GM23338 (cell line): Measurements from ENCODE around the gene MED27. TPM values are rescaled to one million over a fixed set of nuclear protein-coding genes. Genes with fewer than 3 reads are reported as not detected.

Source experiments
- ATAC-seq: fragments of 200-7000 bp; cut with Tn5 transposase; 3 replicates; pipeline ENCODE4 v1.9.1; 2020
- DNase-seq: peaks from one replicate; pipeline ENCODE4 v3.0.0-alpha.2; 2015; ENCODE audit warnings: low spot score
- H2AFZ ChIP-seq: fragments of 200-600 bp; sonication (generic); 2 replicates; pipeline ENCODE4 v1.8.0; 2016; ENCODE audit warnings: antibody characterized with exemption, mild to moderate bottlenecking, moderate library complexity
- H3F3A ChIP-seq: fragments of 200-600 bp; sonication (generic); replicated peaks from 2 replicates; pipeline ENCODE4 v1.8.0; 2017; ENCODE audit warnings: antibody characterized with exemption, mixed run types, low read depth
- H3K27ac ChIP-seq: fragments of 200-600 bp; sonication (generic); 2 replicates; pipeline ENCODE4 v1.6.1; 2016; ENCODE audit warnings: low read depth
- H3K27me3 ChIP-seq: fragments of 200-600 bp; sonication (generic); 2 replicates; pipeline ENCODE4 v1.8.0; 2016; ENCODE audit warnings: mild to moderate bottlenecking, mixed run types, moderate library complexity; ENCODE audit not compliant: insufficient read depth
- H3K36me3 ChIP-seq: fragments of 200-600 bp; sonication (generic); 2 replicates; pipeline ENCODE4 v1.8.0; 2016; ENCODE audit warnings: mild to moderate bottlenecking; ENCODE audit not compliant: insufficient read depth
- H3K4me1 ChIP-seq: fragments of 200-600 bp; sonication (generic); 2 replicates; pipeline ENCODE4 v1.8.0; 2016; ENCODE audit warnings: mild to moderate bottlenecking, moderate library complexity; ENCODE audit not compliant: insufficient read depth
- H3K4me2 ChIP-seq: fragments of 200-600 bp; sonication (generic); 2 replicates; pipeline ENCODE4 v1.7.1; 2017; ENCODE audit warnings: mixed run types
- H3K4me3 ChIP-seq: fragments of 200-600 bp; sonication (generic); 2 replicates; pipeline ENCODE4 v1.6.1; 2016; ENCODE audit warnings: mixed run types
- H3K79me2 ChIP-seq: fragments of 200-600 bp; sonication (generic); replicated peaks from 2 replicates; pipeline ENCODE4 v1.8.0; 2017; ENCODE audit warnings: mild to moderate bottlenecking; ENCODE audit not compliant: insufficient read depth
- H3K9me2 ChIP-seq: fragments of 200-600 bp; sonication (generic); 2 replicates; pipeline ENCODE4 v1.8.0; 2017; ENCODE audit not compliant: insufficient read depth
- H4K20me1 ChIP-seq: fragments of 200-600 bp; sonication (generic); replicated peaks from 2 replicates; pipeline ENCODE4 v1.8.0; 2017; ENCODE audit warnings: mild to moderate bottlenecking; ENCODE audit not compliant: insufficient read depth
- H3K27ac Mint-ChIP-seq: 2 replicates; pipeline ENCODE4 v1.8.0; 2020; ENCODE audit warnings: inconsistent platforms, mild to moderate bottlenecking, moderate library complexity, mixed read lengths
- H3K27me3 Mint-ChIP-seq: 3 replicates; pipeline ENCODE4 v1.8.0; 2022; ENCODE audit warnings: low read depth, mild to moderate bottlenecking, moderate library complexity, mixed read lengths, inconsistent platforms; ENCODE audit not compliant: insufficient read depth, poor library complexity
- H3K36me3 Mint-ChIP-seq: 3 replicates; pipeline ENCODE4 v1.8.0; 2021; ENCODE audit warnings: low read depth, mild to moderate bottlenecking, inconsistent platforms, moderate library complexity, mixed read lengths
- H3K4me1 Mint-ChIP-seq: 3 replicates; pipeline ENCODE4 v1.8.0; 2020; ENCODE audit warnings: mild to moderate bottlenecking, inconsistent platforms, mixed read lengths
- H3K4me3 Mint-ChIP-seq: 3 replicates; pipeline ENCODE4 v1.8.0; 2021; ENCODE audit warnings: moderate library complexity, mild to moderate bottlenecking, inconsistent platforms, mixed read lengths
- H3K9me3 Mint-ChIP-seq: 3 replicates; pipeline ENCODE4 v1.8.0; 2020; ENCODE audit warnings: moderate library complexity, mild to moderate bottlenecking, inconsistent platforms, mixed read lengths
- CREB1 ChIP-seq: fragments of 250-450 bp; sonication (Bioruptor Pico); IDR thresholded peaks from 2 replicates; pipeline ENCODE4 v1.5.0; 2020; ENCODE audit warnings: low read depth, mild to moderate bottlenecking, moderate library complexity
- EZH2phosphoT487 ChIP-seq: fragments of 200-600 bp; sonication (generic); IDR thresholded peaks from one replicate; pipeline ENCODE4 v1.8.1; 2018; ENCODE audit warnings: antibody characterized with exemption; ENCODE audit not compliant: unreplicated experiment
- JUNB ChIP-seq: IDR thresholded peaks from one replicate; pipeline ENCODE4 v1.6.1; 2016; ENCODE audit warnings: antibody characterized with exemption; ENCODE audit not compliant: unreplicated experiment
- NANOG ChIP-seq: IDR thresholded peaks from 2 replicates; pipeline ENCODE4 v1.6.1; 2016; ENCODE audit warnings: antibody characterized with exemption, borderline replicate concordance
- POLR2AphosphoS5 ChIP-seq: IDR thresholded peaks from 2 replicates; pipeline ENCODE4 v1.6.1; 2016; ENCODE audit warnings: antibody characterized with exemption, low read depth
- STAT1 ChIP-seq: IDR thresholded peaks from one replicate; pipeline ENCODE4 v1.6.1; 2016; ENCODE audit warnings: antibody characterized with exemption; ENCODE audit not compliant: unreplicated experiment
- ZNF114 ChIP-seq: fragments of 250-450 bp; sonication (Bioruptor Pico); IDR thresholded peaks from 2 replicates; pipeline ENCODE4 v1.5.0; 2020; ENCODE audit warnings: mild to moderate bottlenecking, moderate library complexity
- polyA plus RNA-seq: library from polyadenylated mRNA; unstranded; fragments of >200 nt; fragmentation: Nextera tagmentation; extraction: Ambion mirVana; gene quantifications from 2 replicates; pipeline ENCODE4 v1.2.1, GENCODE V29; 2016
- total RNA-seq: library from RNA; depleted of rRNA; stranded (reverse); fragments of >200 nt; shearing (Covaris generic); gene quantifications from 2 replicates; pipeline ENCODE4 v1.2.3, GENCODE V29; 2014
- TF ChIP-seq, protein P1 (sequence below): fragments of 250-450 bp; sonication (Bioruptor Pico); IDR thresholded peaks from 2 replicates; pipeline ENCODE4 v1.5.0; 2020; ENCODE audit warnings: mild to moderate bottlenecking, moderate library complexity
- TF ChIP-seq, protein P2 (sequence below): IDR thresholded peaks from 2 replicates; pipeline ENCODE4 v1.6.1; 2016; ENCODE audit warnings: antibody characterized with exemption
- TF ChIP-seq, protein P3 (sequence below), 2 experiments: fragments of 200-600 bp in 1 of 2; sonication (generic) in 1 of 2; conservative IDR thresholded peaks; 2 replicates each; pipeline versions ENCODE4 v1.5.1 to v1.6.1; 2016 to 2017; ENCODE audit warnings: antibody characterized with exemption in 2 of 2, low read depth in 2 of 2, mild to moderate bottlenecking in 2 of 2, moderate library complexity in 1 of 2

Gene MED27
- total and polyA plus RNA-seq, 2 experiments from 2014 or later, result 30.6 to 35.0 TPM

DNA sequence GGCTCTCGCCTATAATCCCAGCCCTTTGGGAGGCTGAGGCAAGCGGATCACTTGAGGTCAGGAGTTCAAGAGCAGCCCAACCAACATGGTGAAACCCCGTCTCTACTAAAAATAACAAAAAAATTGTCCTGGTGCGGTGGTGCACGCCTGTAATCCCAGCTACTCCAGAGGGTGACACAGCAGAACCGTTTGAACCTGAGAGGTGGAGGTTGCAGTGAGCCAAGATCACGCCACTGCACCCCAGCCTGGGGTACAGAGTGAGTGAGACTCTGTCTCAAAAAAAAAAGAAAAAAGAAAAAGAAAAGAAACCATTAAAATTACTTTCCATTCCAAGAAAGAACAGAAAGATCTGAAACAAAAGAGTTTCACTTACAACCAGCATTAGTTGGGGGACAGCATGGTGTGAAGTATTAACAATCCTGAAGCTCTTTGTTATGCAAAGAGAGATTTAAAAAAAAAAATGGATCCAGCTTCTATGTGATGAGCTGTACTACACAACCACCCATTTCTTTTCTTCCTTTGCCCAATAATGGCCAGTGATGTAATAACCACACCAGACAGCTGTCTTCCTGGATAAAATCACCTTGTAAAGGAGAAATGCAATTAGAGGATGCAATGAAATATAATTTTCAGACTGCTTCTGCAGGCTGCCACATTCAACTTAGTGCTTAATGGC is 76.9 kb downstream of the MED27 start (continued):
- TF ChIP-seq, protein P1, sequence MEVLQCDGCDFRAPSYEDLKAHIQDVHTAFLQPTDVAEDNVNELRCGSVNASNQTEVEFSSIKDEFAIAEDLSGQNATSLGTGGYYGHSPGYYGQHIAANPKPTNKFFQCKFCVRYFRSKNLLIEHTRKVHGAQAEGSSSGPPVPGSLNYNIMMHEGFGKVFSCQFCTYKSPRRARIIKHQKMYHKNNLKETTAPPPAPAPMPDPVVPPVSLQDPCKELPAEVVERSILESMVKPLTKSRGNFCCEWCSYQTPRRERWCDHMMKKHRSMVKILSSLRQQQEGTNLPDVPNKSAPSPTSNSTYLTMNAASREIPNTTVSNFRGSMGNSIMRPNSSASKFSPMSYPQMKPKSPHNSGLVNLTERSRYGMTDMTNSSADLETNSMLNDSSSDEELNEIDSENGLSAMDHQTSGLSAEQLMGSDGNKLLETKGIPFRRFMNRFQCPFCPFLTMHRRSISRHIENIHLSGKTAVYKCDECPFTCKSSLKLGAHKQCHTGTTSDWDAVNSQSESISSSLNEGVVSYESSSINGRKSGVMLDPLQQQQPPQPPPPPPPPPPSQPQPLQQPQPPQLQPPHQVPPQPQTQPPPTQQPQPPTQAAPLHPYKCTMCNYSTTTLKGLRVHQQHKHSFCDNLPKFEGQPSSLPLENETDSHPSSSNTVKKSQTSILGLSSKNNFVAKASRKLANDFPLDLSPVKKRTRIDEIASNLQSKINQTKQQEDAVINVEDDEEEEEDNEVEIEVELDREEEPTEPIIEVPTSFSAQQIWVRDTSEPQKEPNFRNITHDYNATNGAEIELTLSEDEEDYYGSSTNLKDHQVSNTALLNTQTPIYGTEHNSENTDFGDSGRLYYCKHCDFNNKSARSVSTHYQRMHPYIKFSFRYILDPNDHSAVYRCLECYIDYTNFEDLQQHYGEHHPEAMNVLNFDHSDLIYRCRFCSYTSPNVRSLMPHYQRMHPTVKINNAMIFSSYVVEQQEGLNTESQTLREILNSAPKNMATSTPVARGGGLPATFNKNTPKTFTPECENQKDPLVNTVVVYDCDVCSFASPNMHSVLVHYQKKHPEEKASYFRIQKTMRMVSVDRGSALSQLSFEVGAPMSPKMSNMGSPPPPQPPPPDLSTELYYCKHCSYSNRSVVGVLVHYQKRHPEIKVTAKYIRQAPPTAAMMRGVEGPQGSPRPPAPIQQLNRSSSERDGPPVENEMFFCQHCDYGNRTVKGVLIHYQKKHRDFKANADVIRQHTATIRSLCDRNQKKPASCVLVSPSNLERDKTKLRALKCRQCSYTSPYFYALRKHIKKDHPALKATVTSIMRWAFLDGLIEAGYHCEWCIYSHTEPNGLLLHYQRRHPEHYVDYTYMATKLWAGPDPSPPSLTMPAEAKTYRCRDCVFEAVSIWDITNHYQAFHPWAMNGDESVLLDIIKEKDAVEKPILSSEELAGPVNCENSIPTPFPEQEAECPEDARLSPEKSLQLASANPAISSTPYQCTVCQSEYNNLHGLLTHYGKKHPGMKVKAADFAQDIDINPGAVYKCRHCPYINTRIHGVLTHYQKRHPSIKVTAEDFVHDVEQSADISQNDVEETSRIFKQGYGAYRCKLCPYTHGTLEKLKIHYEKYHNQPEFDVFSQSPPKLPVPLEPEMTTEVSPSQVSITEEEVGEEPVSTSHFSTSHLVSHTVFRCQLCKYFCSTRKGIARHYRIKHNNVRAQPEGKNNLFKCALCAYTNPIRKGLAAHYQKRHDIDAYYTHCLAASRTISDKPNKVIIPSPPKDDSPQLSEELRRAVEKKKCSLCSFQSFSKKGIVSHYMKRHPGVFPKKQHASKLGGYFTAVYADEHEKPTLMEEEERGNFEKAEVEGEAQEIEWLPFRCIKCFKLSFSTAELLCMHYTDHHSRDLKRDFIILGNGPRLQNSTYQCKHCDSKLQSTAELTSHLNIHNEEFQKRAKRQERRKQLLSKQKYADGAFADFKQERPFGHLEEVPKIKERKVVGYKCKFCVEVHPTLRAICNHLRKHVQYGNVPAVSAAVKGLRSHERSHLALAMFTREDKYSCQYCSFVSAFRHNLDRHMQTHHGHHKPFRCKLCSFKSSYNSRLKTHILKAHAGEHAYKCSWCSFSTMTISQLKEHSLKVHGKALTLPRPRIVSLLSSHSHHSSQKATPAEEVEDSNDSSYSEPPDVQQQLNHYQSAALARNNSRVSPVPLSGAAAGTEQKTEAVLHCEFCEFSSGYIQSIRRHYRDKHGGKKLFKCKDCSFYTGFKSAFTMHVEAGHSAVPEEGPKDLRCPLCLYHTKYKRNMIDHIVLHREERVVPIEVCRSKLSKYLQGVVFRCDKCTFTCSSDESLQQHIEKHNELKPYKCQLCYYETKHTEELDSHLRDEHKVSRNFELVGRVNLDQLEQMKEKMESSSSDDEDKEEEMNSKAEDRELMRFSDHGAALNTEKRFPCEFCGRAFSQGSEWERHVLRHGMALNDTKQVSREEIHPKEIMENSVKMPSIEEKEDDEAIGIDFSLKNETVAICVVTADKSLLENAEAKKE (CRISPR knock-in tag), result no peak

DNA sequence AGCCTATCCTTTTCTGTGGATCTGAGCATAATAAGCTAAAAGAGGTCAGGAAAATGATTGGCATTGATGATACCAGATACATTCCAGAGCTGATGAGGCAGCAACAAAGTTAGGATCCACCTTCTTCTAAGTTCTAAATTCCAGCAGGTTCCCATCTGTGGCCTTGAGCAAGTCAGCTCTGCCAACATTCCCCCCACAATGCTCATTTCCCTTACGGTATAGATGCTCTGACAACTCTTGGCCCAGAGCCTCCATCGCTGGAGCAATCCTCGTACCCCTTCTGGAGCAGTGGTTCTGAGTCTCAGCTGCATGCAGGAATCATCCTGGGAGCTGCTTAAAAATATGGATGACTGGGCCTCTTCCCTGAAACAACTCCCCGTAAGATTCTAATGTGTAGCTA is 78.1 kb downstream of the MED27 start:
- no peak for TF ChIP-seq ZNF114 (CRISPR knock-in tag)
- no peak for TF ChIP-seq STAT1
- TF ChIP-seq, protein P2, sequence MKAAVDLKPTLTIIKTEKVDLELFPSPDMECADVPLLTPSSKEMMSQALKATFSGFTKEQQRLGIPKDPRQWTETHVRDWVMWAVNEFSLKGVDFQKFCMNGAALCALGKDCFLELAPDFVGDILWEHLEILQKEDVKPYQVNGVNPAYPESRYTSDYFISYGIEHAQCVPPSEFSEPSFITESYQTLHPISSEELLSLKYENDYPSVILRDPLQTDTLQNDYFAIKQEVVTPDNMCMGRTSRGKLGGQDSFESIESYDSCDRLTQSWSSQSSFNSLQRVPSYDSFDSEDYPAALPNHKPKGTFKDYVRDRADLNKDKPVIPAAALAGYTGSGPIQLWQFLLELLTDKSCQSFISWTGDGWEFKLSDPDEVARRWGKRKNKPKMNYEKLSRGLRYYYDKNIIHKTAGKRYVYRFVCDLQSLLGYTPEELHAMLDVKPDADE, result no peak
- TF ChIP-seq, protein P3, sequence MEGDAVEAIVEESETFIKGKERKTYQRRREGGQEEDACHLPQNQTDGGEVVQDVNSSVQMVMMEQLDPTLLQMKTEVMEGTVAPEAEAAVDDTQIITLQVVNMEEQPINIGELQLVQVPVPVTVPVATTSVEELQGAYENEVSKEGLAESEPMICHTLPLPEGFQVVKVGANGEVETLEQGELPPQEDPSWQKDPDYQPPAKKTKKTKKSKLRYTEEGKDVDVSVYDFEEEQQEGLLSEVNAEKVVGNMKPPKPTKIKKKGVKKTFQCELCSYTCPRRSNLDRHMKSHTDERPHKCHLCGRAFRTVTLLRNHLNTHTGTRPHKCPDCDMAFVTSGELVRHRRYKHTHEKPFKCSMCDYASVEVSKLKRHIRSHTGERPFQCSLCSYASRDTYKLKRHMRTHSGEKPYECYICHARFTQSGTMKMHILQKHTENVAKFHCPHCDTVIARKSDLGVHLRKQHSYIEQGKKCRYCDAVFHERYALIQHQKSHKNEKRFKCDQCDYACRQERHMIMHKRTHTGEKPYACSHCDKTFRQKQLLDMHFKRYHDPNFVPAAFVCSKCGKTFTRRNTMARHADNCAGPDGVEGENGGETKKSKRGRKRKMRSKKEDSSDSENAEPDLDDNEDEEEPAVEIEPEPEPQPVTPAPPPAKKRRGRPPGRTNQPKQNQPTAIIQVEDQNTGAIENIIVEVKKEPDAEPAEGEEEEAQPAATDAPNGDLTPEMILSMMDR (conservative IDR thresholded peaks at IDR 0.05; ENCODE audit: low read depth in 2 of 2), result no peak
- no peak for TF ChIP-seq CREB1 (CRISPR knock-in tag)
- no peak for TF ChIP-seq NANOG
- TF ChIP-seq EZH2phosphoT487, result no peak
- TF ChIP-seq POLR2AphosphoS5, result no peak
- no peak for TF ChIP-seq JUNB
- peak overlapping the region; percentile 58 for H3K27ac Mint-ChIP-seq

More for the DNA sequence above, 78.1 kb downstream of the MED27 start:
- H3K36me3 ChIP-seq, result no peaks in the 10 kb centered on the region
- no peak overlapping the region for H3K4me2 ChIP-seq
- H3K27me3 ChIP-seq, result no peaks in the 10 kb centered on the region
- no peak for DNase-seq
- no peak overlapping the region for H3K27ac ChIP-seq
- no peak overlapping the region for H3K4me3 ChIP-seq
- H3K79me2 ChIP-seq, result peaks cover 20% of the 10 kb centered on the region; the same call in 1 of the 2 replicates
- H3K4me3 Mint-ChIP-seq, result no peak overlapping the region
- H3K27me3 Mint-ChIP-seq, result no peaks in the 10 kb centered on the region
- H3K36me3 Mint-ChIP-seq, result peaks cover 8% of the 10 kb centered on the region; the same call in 2 of the 3 replicates
- H3K9me3 Mint-ChIP-seq, result no peaks in the 10 kb centered on the region; the same call in 2 of the 3 replicates
- no peaks in the 10 kb centered on the region for H3K9me2 ChIP-seq
- no peaks in the 10 kb centered on the region; the same call in 1 of the 2 replicates for H4K20me1 ChIP-seq
- H3F3A ChIP-seq, result no peaks in the 10 kb centered on the region
- ATAC-seq, result no peak
- no peak overlapping the region for H2AFZ ChIP-seq
- peaks cover 50% of the 10 kb centered on the region for H3K4me1 Mint-ChIP-seq
- H3K4me1 ChIP-seq, result peaks cover 37% of the 10 kb centered on the region
